GM18858 (cell line): Measurements from ENCODE around the gene ANTKMT.

ENCODE experiments used
- ATAC-seq: cut with Tn5 transposase; IDR thresholded peaks from one replicate; pipeline ENCODE4 v1.9.1; 2021; ENCODE audit not compliant: unreplicated experiment

ANTKMT gene, protein sequence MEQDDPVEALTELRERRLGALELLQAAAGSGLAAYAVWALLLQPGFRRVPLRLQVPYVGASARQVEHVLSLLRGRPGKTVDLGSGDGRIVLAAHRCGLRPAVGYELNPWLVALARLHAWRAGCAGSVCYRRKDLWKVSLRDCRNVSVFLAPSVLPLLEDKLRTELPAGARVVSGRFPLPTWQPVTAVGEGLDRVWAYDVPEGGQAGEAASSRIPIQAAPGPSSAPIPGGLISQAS

DNA sequence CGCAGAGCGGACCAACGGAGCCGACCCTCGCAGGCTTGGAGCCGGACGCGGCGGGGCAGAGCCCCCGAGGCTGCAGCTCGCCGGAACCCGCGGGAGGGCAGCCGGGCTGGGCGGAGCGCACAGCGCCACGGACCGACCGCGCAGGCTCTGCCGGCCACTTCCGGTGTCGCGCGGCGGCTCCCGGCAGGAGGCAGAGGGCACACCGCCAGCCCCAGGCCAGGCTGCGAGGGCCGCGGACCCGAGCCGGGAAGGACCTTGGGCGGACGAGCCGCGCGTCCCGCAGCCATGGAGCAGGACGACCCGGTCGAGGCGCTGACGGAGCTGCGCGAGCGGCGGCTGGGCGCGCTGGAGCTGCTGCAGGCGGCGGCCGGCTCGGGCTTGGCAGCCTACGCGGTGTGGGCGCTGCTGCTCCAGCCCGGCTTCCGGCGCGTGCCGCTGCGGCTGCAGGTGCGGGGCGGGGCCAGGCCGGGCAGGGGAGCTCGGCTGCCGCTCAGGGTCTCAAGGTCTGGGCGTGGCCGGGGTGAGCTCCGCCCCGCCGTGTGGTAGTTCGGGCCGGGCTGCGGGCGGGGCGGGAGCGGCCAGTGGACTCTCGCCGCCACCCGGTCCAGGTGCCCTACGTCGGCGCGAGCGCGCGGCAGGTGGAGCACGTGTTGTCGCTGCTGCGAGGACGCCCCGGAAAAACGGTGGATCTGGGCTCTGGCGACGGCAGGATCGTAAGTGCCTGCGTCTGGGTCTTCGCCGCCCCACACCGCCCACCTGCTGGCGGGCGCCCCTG lies at the start of gene ANTKMT:
Gene ANTKMT, plus strand, starts transcription at position 157 of the 775 bp plus-strand sequence. Its CDS starts 129 bp downstream, at position 286.
- peak; percentile 53 for ATAC-seq

DNA sequence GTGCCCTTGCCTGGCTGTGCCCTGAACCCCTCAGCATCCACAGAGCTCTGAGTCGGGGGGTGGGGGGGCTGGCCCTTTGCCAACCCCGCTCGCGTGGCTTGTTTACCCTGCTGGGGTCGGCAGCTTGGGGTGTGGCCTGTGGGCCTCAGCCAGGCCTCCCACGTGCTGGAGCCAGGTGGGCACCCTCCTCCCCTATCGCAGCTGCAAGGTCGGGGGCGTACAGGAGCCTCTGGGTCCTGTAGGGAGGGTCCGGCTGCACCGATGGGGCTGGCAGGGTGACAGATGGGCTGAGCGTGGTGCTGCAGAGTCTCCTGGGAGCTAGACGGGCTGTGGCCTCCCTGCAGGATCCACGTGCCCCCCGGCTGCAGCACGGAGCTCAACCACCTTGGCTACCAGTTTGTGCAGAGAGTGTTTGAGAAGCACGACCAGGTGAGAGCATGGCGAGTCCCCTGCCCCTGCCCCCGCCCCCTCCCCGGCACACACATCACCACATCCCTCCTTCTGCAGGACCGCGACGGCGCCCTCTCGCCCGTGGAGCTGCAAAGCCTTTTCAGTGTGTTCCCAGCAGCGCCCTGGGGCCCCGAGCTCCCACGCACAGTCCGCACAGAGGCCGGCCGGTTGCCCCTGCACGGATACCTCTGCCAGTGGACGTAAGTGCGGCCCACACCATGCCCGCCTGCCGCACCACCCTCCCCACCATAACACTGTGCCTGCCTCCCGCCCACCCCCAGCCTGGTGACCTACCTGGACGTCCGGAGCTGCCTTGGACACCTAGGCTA lies 49.4 kb upstream of the ANTKMT start:
- no peak for ATAC-seq

DNA sequence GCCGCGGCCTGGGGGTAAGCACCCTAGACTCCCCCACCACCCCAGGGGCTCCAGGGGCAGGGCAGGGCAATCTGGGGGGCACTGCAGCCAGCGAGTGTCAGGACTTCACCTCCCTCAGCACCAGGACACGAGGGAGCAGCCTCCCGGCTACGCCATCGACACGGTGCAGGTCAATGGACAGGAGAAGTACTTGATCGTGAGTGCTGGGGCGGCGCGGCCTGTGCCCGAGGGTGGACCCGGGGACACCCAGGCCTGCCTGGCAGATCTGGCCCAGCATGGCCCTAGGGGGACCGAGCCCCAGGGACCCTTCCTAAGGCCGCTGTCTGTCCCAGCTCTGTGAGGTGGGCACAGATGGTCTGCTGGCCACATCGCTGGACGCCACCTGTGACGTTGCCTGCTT lies 48.6 kb upstream of the ANTKMT start:
- no peak for ATAC-seq

DNA sequence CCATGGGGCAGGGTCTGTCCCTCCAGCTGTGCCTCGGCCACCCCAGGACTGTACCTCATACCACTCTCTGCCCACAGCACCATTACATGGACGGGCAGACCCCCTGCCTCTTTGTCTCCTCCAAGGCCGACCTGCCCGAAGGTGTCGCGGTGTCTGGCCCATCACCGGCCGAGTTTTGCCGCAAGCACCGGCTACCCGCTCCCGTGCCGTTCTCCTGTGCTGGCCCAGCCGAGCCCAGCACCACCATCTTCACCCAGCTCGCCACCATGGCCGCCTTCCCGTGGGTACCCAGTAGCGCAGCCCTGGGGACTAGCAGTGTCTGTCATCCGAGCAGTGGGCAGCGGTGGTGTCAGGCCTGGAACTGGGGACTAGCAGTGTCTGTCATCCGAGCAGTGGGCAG lies 48.1 kb upstream of the ANTKMT start:
- no peak for ATAC-seq

DNA sequence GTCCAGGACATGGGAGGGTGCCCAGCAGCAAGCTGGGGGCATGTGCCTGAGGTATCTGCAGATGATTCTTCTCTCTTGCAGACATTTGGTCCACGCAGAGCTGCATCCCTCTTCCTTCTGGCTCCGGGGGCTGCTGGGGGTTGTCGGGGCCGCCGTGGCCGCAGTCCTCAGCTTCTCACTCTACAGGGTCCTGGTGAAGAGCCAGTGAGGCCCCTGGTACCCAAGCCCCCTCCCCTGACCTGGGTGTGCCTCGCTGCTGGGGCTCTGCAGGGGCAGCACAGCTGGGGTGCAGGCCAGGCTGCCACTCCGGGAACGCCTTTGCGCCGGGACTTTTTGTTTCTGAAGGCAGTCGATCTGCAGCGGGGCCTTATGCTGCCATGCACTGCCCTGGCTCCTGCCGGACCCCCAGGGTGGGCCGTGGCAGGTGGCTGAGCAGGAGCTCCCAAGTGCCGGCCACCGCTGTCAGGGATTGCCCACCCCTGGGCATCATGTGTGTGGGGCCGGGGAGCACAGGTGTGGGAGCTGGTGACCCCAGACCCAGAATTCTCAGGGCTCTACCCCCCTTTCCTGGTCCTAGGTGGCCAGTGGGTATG lies 47.5 kb upstream of the ANTKMT start:
- ATAC-seq = no peak

DNA sequence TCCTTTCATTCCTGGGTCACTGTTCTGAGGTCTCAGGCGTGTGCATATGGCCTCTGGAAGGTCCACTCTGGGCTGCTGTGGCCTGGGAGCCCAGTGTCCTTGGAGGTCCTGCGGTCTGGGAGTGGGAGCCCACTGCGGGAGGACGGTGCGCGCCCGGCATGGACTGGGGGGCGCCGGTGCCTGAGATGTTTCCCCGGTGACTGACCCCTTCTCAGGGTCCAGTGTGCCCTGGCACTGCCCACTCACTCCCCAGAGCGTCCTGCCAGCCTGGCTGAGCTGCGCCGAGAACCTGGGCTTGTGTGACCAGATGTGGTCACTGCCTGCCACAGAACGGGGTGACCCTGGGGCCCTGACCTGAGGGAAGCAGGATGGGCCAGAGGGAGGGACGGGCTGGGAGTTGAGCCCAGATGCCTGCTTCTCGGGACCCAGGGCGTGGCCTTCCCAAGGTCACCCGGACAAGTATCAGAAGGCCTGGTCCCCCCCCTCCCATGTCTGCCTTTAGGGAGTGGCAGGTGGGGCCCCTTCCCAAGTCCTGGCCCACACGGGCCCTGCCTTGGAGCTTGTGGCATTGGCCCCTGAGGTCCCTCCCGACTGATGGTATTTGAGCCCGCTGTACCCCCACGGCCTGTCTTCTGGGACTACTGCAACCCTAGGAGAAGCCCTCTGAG lies 46.6 kb upstream of the ANTKMT start:
- no peak for ATAC-seq

DNA sequence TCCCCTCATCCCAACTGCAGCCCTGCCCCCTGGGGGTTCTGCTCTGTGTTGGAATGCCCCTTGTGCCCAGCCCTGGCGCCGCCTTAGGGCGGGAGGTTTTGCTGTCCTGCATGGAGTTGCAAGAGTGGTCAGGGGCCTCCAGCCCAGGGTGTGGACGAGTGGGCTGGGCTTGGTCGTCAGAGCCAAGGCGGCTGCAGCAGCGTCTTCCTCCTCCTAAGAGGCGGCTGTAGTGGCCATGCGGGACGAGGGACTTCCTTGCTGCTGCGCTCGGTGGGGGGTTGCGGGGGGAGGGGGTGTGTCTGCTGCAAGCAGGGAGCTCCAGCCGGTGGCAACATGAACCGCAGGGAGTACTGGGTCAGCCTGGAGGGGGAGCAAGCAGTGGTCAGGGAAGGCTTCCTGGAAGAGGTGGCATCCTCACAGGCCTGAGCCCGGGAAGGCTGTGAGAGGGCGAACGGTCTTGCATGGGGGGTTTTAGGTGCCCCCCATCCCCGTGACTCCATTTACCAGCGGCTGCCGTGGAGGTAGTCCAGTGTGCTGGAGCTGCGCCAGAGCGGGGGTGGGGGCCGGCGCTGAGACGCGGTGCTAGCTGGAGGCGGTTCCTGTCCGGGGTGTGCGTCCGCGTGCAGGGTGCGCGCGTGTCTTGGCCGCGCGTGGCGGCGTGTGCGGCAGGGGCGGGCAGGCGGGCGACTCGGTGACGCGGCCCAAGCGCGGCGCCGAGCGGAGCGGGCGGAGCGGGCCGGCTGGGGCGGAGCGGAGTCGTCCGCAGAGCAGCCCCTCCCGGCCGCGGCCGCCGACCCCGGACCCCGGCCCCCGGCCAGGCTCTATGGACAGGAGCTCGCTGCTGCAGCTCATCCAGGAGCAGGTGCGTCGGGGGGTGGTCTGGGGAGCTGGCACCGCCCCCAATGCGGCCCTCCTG lies 45.7 kb upstream of the ANTKMT start, which contains the start of gene RHBDL1:
Gene RHBDL1, plus strand, starts transcription at position 704 of the 916 bp plus-strand sequence. Its CDS starts 120 bp downstream, at position 824.
- ATAC-seq = no peak

DNA sequence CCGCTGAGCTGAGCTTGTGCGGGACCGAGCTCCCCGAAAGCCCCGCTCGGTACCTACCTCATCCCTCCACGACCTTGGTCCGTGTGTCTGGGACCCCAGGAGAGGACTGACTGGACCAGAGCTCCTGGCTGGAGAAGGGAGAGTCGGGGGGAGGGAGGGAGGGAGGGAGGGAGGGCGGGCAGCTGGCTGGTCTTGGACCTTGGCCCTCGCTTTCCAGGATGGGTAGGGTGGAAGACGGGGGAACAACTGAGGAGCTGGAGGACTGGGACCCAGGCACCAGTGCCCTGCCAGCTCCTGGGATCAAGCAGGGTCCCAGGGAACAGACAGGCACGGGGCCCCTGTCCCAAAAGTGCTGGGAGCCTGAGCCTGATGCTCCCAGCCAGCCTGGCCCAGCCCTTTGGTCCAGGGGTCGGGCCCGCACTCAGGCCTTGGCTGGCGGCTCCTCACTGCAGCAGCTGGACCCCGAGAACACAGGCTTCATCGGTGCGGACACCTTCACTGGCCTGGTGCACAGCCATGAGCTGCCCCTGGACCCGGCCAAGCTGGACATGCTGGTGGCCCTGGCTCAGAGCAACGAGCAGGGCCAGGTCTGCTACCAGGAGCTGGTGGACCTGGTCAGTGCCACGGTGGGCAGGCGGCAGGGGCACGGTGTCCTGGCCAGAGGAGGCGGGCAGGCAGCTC lies 44.9 kb upstream of the ANTKMT start:
- no peak for ATAC-seq

DNA sequence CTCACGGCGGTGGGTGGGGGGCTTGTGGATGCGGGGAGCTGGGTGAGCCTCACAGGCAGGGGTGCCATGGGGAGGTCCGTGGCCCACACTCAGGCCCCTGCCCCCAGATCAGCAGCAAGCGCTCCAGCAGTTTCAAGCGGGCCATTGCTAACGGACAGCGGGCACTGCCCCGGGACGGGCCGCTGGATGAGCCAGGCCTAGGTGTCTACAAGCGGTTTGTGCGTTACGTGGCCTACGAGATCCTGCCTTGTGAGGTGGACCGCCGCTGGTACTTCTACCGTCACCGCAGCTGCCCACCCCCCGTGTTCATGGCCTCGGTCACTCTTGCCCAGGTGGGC lies 44.4 kb upstream of the ANTKMT start:
- ATAC-seq = no peak

DNA sequence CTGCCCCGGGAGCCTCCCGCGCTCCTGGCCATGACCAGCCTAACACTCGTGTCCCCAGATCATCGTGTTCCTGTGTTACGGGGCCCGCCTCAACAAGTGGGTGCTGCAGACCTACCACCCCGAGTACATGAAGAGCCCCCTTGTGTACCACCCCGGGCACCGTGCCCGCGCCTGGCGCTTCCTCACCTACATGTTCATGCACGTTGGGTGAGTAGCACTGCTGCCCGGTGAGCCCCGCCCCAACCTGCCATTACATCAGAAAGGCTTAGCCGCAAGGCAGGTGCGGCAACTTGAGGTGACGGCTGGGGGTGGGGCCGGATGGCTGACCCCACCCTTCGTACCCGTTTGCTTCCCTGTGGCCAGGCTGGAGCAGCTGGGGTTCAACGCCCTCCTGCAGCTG lies 44.0 kb upstream of the ANTKMT start:
- no peak for ATAC-seq

DNA sequence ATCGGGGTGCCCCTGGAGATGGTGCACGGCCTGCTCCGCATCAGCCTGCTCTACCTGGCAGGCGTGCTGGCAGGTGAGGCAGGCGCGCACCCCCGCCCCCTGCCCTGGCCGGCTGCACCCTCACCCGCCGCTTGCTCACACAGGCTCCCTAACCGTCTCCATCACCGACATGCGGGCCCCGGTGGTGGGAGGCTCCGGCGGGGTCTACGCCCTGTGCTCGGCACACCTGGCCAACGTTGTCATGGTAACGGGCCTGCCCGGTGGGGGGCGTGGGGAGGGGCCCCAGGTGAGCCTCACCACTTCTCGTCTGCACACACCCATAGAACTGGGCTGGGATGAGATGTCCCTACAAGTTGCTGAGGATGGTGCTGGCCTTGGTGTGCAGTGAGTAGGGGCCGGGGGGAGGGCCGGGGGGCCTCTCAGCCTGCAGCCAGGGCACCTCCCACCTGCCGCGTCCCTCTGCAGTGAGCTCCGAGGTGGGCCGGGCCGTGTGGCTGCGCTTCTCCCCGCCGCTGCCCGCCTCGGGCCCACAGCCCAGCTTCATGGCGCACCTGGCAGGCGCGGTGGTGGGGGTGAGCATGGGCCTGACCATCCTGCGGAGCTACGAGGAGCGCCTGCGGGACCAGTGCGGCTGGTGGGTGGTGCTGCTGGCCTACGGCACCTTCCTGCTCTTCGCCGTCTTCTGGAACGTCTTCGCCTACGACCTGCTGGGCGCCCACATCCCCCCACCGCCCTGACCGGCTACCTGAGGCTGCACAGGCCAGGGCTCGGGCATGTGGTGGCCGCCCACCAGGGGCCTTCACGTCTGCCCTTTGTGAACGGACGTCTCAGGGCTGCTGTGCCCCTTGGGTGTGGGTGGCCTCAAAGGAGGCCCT lies 43.4 kb upstream of the ANTKMT start:
- ATAC-seq = no peak

DNA sequence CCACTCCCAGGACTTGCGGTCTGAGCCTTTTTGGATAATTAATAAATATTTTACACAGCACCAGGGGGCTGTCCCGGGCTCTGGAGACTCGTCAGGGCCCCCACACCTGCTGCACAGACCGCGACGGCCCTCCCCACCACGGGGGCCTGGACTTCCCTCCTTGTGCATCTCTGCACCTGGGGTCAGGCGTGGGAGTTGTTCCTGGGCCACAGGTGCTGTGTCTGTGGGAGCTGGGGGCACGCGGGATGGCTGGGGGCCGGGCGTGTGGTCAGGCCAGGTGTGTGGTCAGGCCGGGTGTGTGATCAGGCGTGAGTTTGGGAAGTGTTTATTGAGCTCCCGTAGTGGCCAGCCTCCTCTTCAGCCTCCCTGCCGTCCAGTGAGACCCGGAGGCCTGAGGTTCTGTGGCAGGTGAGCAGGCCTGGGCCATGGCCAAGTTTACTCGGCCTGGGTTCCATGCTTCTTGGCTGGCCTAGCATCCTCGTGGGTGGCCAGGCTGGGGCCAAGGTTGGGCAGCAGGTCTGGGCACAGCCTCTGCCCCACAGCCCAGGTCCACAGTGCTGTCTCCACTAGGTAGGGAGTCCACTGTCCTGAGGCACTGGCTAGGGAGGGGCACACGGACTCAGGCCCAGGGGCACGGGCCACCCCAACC lies 42.6 kb upstream of the ANTKMT start:
- no peak for ATAC-seq

DNA sequence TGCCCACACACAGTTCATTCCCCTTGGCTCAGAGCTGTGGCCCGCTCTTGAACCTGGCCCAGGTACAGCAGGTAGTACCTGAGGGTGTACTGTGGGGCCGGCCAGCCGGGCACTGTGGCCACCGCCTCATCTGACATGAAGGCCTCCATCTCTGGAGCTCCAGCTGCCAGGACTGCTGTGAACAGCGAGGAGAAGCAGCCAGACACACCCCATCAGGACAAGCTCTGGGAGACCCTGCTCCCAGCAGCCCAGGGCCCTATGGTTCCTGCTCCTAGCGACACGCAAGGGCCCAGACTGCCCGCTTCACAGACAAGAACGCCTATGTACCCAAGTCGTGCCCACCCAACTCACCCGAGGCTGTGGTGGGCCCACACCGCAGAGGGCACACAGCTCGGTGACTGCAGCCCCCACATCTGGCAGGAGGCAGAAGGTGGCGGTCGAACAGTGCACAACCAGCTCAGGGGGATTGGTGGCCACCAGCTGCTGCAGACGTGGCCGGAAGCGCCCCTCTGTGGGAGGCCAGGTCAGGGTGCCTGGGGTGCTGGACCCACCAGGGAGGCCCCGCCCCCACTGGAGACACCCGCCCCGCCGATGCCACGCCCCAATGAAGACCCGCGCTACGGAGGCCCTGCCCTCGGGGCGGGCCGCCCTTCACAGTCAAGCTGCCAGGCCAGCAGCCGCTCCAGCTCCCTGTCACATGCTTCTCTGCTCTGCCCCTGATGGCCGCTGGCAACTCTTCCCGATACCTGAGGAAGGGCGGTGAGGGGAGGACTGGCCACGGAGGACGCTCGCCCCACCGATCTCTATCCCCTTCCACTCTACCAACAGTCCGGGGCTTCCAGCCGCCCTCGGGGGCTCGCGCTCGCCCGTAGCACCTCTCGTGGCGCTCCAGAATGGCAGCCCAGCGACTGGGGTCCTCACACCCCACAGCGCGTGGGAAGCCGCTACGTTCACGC lies 41.8 kb upstream of the ANTKMT start:
- ATAC-seq = no peak

DNA sequence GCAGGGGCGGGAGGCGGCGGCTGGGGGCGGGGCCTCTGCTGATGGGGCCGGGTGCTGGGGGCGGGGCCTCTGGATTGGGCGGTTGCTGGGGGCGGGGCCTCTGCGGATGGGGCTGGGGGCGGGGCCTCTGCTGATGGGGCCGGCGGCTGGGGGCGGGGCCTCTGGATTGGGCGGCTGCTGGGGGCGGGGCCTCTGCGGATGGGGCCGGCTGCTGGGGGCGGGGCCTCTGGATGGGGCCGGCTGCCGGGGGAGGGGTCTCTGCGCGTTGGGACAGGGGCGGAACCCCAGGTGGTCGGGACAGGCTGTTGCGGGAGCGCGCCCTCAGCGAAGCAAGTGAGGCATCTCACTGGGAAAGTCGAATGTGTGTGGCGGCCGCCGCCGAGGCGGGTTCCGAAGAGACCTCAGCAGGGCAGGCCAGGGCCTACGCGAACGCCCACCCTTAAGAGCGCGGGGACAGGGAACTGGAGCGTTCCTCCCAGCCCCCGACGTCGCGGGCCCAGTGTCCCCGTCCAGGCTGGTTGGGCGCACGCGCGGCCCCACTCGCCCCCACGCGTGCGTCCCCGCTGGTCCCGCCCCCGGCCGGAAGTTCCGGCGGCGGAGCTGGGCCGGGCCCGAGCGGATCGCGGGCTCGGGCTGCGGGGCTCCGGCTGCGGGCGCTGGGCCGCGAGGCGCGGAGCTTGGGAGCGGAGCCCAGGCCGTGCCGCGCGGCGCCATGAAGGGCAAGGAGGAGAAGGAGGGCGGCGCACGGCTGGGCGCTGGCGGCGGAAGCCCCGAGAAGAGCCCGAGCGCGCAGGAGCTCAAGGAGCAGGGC lies 40.9 kb upstream of the ANTKMT start, which contains the start of gene STUB1:
Gene STUB1, plus strand, starts transcription at position 597 of the 811 bp plus-strand sequence. Its CDS starts 116 bp downstream, at position 713.
- no peak for ATAC-seq

DNA sequence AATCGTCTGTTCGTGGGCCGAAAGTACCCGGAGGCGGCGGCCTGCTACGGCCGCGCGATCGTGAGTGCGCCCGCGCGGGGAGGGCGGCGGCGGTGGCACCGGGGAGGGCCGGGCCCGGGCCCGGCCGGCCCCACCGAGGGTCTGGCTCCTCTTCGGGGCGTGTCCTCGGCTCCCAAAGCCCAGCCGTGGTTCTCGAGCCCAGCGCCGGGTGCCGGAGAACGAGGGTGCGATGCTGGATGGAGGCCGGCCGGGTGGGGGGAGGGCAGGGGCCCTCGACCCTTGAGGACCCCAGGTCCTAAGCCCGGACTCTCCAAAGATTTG lies 40.4 kb upstream of the ANTKMT start:
- ATAC-seq = no peak
